WTC11 (cell line): ENCODE measurements around the gene DOC2A. TPM values are rescaled to one million over a fixed set of nuclear protein-coding genes. Genes with fewer than 3 reads are reported as not detected.

ENCODE experiments used
- ATAC-seq: fragments of 200-7000 bp; cut with Tn5 transposase; 2 replicates; pipeline ENCODE4 v1.10.0; 2021; ENCODE audit warnings: mild to moderate bottlenecking, moderate library complexity
- CTCF ChIA-PET: fragments of 300-600 bp; sonication (Branson Sonifier 250); formaldehyde crosslinking; loops from one replicate; lab custom pipeline; 2021; ENCODE audit warnings: antibody characterized with exemption; lab: Charles Lee
- POLR2A ChIA-PET: fragments of 350-600 bp; sonication (Branson Sonifier 250); formaldehyde crosslinking; loops from one replicate; lab custom pipeline; 2021; ENCODE audit warnings: antibody characterized with exemption; lab: Charles Lee
- DNase-seq: peaks from one replicate; pipeline ENCODE4 v3.0.0; 2021; ENCODE audit warnings: low spot score
- H3K27ac Mint-ChIP-seq: 2 replicates; pipeline ENCODE4 v1.8.0; 2021; ENCODE audit warnings: mixed read lengths
- H3K27me3 Mint-ChIP-seq: 2 replicates; pipeline ENCODE4 v1.8.0; 2021; ENCODE audit warnings: low read depth, mild to moderate bottlenecking, moderate library complexity, mixed read lengths
- H3K36me3 Mint-ChIP-seq: 2 replicates; pipeline ENCODE4 v1.8.0; 2021; ENCODE audit warnings: mixed read lengths
- H3K4me1 Mint-ChIP-seq: 2 replicates; pipeline ENCODE4 v1.8.0; 2022; ENCODE audit warnings: mixed read lengths
- H3K4me3 Mint-ChIP-seq: 2 replicates; pipeline ENCODE4 v1.8.0; 2021; ENCODE audit warnings: mild to moderate bottlenecking, moderate library complexity, mixed read lengths
- H3K9me3 Mint-ChIP-seq: 2 replicates; pipeline ENCODE4 v1.8.0; 2021; ENCODE audit warnings: mixed read lengths
- ARID4B ChIP-seq: sonication (generic); formaldehyde crosslinking; IDR thresholded peaks from 2 replicates; pipeline ENCODE4 v1.8.0; 2023; ENCODE audit warnings: missing genetic modification reagents, mild to moderate bottlenecking, borderline replicate concordance
- ATF6 ChIP-seq: sonication (generic); formaldehyde crosslinking; IDR thresholded peaks from 2 replicates; pipeline ENCODE4 v1.8.1; 2023; ENCODE audit warnings: mild to moderate bottlenecking, missing genetic modification reagents
- E2F1 ChIP-seq: sonication (generic); formaldehyde crosslinking; IDR thresholded peaks from 2 replicates; pipeline ENCODE4 v1.8.0; 2022; ENCODE audit warnings: mild to moderate bottlenecking, missing genetic modification reagents
- EMX1 ChIP-seq: fragments of 250-450 bp; sonication (Bioruptor Pico); IDR thresholded peaks from 2 replicates; pipeline ENCODE4 v1.8.0; 2021; ENCODE audit warnings: mild to moderate bottlenecking
- ESRRA ChIP-seq: sonication (generic); formaldehyde crosslinking; IDR thresholded peaks from 2 replicates; pipeline ENCODE4 v1.8.1; 2022; ENCODE audit warnings: mild to moderate bottlenecking, missing genetic modification reagents, borderline replicate concordance
- GABPB1 ChIP-seq: sonication (generic); formaldehyde crosslinking; IDR thresholded peaks from 2 replicates; pipeline ENCODE4 v1.8.1; 2023; ENCODE audit warnings: mild to moderate bottlenecking, missing genetic modification reagents
- KAT7 ChIP-seq: sonication (generic); formaldehyde crosslinking; IDR thresholded peaks from 2 replicates; pipeline ENCODE4 v1.8.1; 2023; ENCODE audit warnings: missing genetic modification reagents, mild to moderate bottlenecking, borderline replicate concordance
- MYBL2 ChIP-seq: sonication (generic); formaldehyde crosslinking; IDR thresholded peaks from 2 replicates; pipeline ENCODE4 v1.8.1; 2023; ENCODE audit warnings: mild to moderate bottlenecking, moderate library complexity, missing genetic modification reagents
- NFE2L1 ChIP-seq: sonication (generic); formaldehyde crosslinking; IDR thresholded peaks from 2 replicates; pipeline ENCODE4 v1.8.1; 2023; ENCODE audit warnings: missing genetic modification reagents
- NR3C1 ChIP-seq: sonication (generic); formaldehyde crosslinking; conservative IDR thresholded peaks from 2 replicates; pipeline ENCODE4 v1.8.1; 2023; ENCODE audit warnings: low read depth, mild to moderate bottlenecking, missing genetic modification reagents
- TCF7 ChIP-seq: sonication (generic); formaldehyde crosslinking; IDR thresholded peaks from 2 replicates; pipeline ENCODE4 v1.8.0; 2022; ENCODE audit warnings: mild to moderate bottlenecking, low read depth, missing genetic modification reagents, moderate library complexity
- ZNF138 ChIP-seq: sonication (generic); formaldehyde crosslinking; conservative IDR thresholded peaks from 2 replicates; pipeline ENCODE4 v1.8.1; 2022; ENCODE audit warnings: mild to moderate bottlenecking, moderate library complexity, missing genetic modification reagents
- ZNF263 ChIP-seq: sonication (generic); formaldehyde crosslinking; IDR thresholded peaks from 2 replicates; pipeline ENCODE4 v1.8.1; 2022; ENCODE audit warnings: low read depth, mild to moderate bottlenecking, moderate library complexity, missing genetic modification reagents
- ZNF317 ChIP-seq: sonication (generic); formaldehyde crosslinking; IDR thresholded peaks from 2 replicates; pipeline ENCODE4 v1.8.1; 2023; ENCODE audit warnings: low read depth, mild to moderate bottlenecking, moderate library complexity, missing genetic modification reagents, borderline replicate concordance
- total RNA-seq: library from RNA; stranded (reverse); gene quantifications from 3 replicates; pipeline ENCODE4 v1.2.3, GENCODE V29; 2021
- TF ChIP-seq, protein P1 (sequence below): sonication (generic); formaldehyde crosslinking; IDR thresholded peaks from 2 replicates; pipeline ENCODE4 v1.8.1; 2022; ENCODE audit warnings: low read depth, missing genetic modification reagents, borderline replicate concordance
- TF ChIP-seq, protein P2 (sequence below): sonication (generic); formaldehyde crosslinking; conservative IDR thresholded peaks from 2 replicates; pipeline ENCODE4 v1.8.1; 2023; ENCODE audit warnings: mild to moderate bottlenecking, low read depth, missing genetic modification reagents, moderate library complexity
- TF ChIP-seq, protein P3 (sequence below): sonication (generic); formaldehyde crosslinking; IDR thresholded peaks from 2 replicates; pipeline ENCODE4 v1.8.0; 2022; ENCODE audit warnings: mild to moderate bottlenecking, missing genetic modification reagents
- TF ChIP-seq, protein P4 (sequence below): fragments of 250-450 bp; sonication (Bioruptor Pico); IDR thresholded peaks from 2 replicates; pipeline ENCODE4 v1.8.0; 2021; ENCODE audit warnings: mild to moderate bottlenecking

DOC2A gene
- total RNA-seq, 1 experiment from 2014 or later: 10.8 TPM

- TF ChIP-seq ATF6 (CRISPR knock-in tag): no peak
- TF ChIP-seq, protein P1, sequence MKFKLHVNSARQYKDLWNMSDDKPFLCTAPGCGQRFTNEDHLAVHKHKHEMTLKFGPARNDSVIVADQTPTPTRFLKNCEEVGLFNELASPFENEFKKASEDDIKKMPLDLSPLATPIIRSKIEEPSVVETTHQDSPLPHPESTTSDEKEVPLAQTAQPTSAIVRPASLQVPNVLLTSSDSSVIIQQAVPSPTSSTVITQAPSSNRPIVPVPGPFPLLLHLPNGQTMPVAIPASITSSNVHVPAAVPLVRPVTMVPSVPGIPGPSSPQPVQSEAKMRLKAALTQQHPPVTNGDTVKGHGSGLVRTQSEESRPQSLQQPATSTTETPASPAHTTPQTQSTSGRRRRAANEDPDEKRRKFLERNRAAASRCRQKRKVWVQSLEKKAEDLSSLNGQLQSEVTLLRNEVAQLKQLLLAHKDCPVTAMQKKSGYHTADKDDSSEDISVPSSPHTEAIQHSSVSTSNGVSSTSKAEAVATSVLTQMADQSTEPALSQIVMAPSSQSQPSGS (CRISPR knock-in tag): no peak
- TF ChIP-seq ARID4B: no peak
- TF ChIP-seq GABPB1: no peak
- TF ChIP-seq TCF7 (CRISPR knock-in tag): no peak
Measured at GRCh38 chr16:30025574-30025973, 14.7 kb upstream of the DOC2A start (continued).

DNA sequence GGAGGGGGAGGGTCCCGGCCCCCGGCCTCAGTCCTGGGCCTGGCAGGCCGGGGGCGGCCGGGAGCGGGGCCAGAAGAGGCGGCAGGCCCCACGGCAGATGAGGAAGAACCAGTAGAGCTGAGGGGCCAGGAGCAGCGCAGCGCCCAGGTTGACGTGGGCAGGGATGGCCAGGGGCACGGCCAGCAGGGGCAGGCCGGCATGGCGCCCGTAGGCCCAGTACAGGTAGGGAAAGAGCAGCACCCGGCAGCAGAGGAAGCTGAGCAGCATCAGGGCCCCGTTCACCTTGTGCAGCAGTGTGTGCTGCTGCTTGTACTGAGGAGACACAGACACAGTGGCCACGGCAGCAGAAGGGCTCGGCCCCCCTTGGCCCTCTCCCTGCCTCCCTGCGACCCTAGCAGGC is 14.3 kb upstream of the DOC2A start:
- ChIA-PET POLR2A (no interaction called here), CTCF (interaction anchor here (1.8 kb wide), 1 partner anchor 67 kb away, joined by 6 read pairs; no protein-coding TSS in a partner anchor)
- H3K4me3 Mint-ChIP-seq: no peak overlapping the region
- H3K27me3 Mint-ChIP-seq: 0 out of 2 replicates have a peak, but pooled peaks cover 4% of the 10 kb centered on the region
- no peaks in the 10 kb centered on the region for H3K9me3 Mint-ChIP-seq
- DNase-seq (no peak), ATAC-seq (no peak)
- TF ChIP-seq ZNF263 (no peak), ZNF138 (no peak)
- TF ChIP-seq, protein P2, sequence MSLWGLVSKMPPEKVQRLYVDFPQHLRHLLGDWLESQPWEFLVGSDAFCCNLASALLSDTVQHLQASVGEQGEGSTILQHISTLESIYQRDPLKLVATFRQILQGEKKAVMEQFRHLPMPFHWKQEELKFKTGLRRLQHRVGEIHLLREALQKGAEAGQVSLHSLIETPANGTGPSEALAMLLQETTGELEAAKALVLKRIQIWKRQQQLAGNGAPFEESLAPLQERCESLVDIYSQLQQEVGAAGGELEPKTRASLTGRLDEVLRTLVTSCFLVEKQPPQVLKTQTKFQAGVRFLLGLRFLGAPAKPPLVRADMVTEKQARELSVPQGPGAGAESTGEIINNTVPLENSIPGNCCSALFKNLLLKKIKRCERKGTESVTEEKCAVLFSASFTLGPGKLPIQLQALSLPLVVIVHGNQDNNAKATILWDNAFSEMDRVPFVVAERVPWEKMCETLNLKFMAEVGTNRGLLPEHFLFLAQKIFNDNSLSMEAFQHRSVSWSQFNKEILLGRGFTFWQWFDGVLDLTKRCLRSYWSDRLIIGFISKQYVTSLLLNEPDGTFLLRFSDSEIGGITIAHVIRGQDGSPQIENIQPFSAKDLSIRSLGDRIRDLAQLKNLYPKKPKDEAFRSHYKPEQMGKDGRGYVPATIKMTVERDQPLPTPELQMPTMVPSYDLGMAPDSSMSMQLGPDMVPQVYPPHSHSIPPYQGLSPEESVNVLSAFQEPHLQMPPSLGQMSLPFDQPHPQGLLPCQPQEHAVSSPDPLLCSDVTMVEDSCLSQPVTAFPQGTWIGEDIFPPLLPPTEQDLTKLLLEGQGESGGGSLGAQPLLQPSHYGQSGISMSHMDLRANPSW (CRISPR knock-in tag): no peak
- TF ChIP-seq, protein P3, sequence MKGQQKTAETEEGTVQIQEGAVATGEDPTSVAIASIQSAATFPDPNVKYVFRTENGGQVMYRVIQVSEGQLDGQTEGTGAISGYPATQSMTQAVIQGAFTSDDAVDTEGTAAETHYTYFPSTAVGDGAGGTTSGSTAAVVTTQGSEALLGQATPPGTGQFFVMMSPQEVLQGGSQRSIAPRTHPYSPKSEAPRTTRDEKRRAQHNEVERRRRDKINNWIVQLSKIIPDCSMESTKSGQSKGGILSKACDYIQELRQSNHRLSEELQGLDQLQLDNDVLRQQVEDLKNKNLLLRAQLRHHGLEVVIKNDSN (CRISPR knock-in tag): no peak
- peaks cover 26% of the 10 kb centered on the region for H3K4me1 Mint-ChIP-seq
- no peak overlapping the region for H3K27ac Mint-ChIP-seq
- H3K36me3 Mint-ChIP-seq: no peaks in the 10 kb centered on the region

GRCh38 chr16:30024451-30024850 is 13.6 kb upstream of the DOC2A start:
- no peaks in the 10 kb centered on the region for H3K9me3 Mint-ChIP-seq
- no peak overlapping the region for H3K27ac Mint-ChIP-seq
- no peaks in the 10 kb centered on the region for H3K27me3 Mint-ChIP-seq
- CTCF ChIA-PET: interaction anchor here (1.8 to 2.3 kb wide), 2 partner anchors 7 to 68 kb away, joined by 6 to 17 read pairs; partner anchors contain the start of gene TLCD3B
- DNase-seq (no peak), ATAC-seq (no peak)
- POLR2A ChIA-PET: no interaction called here
- H3K4me1 Mint-ChIP-seq: peaks cover 19% of the 10 kb centered on the region
- H3K36me3 Mint-ChIP-seq: no peaks in the 10 kb centered on the region
- no peak overlapping the region for H3K4me3 Mint-ChIP-seq
- no peak for TF ChIP-seq NFE2L1 (CRISPR knock-in tag)
- TF ChIP-seq KAT7: no peak
- TF ChIP-seq, protein P4, sequence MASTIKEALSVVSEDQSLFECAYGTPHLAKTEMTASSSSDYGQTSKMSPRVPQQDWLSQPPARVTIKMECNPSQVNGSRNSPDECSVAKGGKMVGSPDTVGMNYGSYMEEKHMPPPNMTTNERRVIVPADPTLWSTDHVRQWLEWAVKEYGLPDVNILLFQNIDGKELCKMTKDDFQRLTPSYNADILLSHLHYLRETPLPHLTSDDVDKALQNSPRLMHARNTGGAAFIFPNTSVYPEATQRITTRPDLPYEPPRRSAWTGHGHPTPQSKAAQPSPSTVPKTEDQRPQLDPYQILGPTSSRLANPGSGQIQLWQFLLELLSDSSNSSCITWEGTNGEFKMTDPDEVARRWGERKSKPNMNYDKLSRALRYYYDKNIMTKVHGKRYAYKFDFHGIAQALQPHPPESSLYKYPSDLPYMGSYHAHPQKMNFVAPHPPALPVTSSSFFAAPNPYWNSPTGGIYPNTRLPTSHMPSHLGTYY (CRISPR knock-in tag): no peak
- TF ChIP-seq E2F1 (CRISPR knock-in tag): no peak
- no peak for TF ChIP-seq NR3C1 (CRISPR knock-in tag)
- TF ChIP-seq EMX1 (CRISPR knock-in tag): no peak
- no peak for TF ChIP-seq ESRRA
- no peak for TF ChIP-seq ZNF317 (CRISPR knock-in tag)
- TF ChIP-seq MYBL2 (CRISPR knock-in tag): no peak
